ENCODE results near the gene RPS15.

The RPS15 gene

DNA sequence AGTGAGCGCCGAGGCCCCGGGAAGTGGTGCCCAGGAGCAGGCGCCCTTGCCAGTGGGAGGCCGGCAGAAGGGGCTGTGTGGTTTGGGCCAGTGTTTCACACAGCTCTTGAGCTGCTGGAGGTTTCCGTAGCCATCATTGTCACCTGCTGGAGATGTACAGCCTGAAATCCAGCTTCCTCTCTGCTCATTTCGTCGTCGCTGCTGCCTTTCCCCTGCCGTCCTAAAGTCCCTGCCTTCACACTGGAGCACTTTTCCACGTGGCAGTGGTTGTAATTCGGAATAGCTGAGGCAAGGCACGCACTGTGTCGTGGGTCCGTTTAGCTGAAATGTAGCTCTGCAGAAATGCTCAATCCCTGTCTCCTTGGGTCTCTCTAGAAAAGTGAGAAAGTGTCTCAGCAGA lies 17.6 kb upstream of the RPS15 start:
- no peak for DNase-seq

DNA sequence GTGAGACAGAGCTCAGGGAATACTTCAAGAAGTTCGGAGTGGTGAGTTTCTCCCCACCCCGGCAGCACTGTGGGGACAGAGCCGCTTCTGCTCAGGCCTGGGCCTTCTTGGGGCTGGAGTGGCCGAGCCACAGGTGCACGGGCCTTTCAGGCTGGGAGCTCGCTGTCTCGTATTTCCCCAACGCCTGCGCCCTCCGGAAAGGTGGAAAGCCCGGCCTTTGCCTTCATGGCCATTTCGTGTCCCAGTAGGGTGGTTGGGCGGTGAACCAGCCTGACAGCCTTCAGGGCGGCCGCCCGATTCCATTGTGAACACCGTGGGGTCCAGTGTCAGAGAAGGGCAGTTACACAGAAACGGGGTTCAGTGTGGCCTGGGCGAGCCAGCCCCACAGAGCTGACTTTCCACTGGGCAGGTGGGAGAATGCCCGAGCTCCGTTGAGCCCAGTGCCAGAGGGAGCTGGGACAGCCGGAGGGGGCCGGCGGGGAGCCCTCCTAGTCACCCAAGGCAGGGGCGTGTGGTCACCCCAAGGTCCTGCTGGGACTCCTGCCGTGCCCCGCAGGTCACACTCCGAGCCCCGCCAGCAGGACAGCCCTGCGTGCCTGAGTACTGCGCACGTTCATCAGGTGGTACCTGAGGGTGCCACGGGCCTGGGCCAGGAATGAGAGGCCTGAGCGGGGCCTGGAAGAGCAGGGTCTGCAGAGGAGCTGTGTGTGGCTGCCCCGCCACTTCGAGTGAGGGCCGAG lies 16.8 kb upstream of the RPS15 start:
- no peak for DNase-seq

DNA sequence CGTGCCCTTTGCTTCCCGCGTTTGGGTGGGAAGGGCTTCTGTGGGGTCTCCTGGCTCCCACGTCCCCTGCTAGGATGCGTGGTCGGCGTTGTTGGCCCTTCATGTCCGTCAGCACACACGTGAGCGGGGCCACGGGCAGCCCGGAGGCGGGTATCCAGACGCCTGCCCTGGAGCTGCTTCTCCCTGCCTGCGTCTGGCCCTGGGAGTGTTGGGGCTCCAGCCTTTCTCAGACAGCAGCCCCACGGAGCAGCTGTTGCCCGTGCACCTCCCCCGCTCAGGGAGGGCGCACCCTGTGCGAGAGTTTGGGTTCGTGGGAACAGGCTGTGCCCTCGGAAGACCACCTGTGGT lies 16.3 kb upstream of the RPS15 start:
- DNase-seq, result no peak

DNA sequence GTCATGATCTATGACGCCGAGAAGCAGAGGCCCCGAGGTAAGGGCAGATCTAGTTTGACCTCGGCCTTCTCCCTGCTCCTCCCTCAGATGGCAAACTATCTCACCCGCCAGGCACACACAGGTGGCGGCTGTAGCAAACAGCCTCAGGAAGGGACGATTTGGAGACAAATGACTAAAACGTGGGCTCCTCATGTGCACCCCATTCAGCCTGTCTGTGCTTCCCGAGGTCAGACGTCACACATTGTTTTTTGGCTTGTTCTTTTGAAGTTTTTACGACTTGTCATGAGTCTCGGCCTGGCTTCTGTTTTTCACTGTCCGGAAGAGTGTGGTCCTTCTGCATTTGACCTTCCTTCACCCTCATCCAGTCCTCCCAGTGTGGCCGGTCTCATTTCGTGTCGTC lies 15.8 kb upstream of the RPS15 start:
- no peak for DNase-seq

DNA sequence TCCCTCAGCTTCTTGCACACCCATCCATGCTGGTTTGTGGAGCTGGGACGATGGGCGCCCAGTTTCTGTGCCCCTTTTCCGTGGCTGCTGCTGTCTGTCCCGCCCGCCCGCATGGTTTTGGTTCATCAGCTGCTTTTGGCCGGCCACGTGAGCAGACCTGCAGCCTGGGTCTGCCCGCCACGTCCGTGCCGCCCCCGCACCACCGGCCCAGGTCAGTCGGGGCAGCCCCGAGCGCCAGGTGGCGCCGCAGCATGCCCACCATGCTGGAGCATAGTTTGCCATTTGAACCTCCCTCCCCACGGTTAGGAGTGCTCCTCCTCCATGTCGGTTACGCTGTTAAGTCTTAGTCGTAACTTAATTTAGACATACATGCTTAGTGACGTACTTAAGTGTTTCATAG lies 15.3 kb upstream of the RPS15 start:
- no peak for DNase-seq

DNA sequence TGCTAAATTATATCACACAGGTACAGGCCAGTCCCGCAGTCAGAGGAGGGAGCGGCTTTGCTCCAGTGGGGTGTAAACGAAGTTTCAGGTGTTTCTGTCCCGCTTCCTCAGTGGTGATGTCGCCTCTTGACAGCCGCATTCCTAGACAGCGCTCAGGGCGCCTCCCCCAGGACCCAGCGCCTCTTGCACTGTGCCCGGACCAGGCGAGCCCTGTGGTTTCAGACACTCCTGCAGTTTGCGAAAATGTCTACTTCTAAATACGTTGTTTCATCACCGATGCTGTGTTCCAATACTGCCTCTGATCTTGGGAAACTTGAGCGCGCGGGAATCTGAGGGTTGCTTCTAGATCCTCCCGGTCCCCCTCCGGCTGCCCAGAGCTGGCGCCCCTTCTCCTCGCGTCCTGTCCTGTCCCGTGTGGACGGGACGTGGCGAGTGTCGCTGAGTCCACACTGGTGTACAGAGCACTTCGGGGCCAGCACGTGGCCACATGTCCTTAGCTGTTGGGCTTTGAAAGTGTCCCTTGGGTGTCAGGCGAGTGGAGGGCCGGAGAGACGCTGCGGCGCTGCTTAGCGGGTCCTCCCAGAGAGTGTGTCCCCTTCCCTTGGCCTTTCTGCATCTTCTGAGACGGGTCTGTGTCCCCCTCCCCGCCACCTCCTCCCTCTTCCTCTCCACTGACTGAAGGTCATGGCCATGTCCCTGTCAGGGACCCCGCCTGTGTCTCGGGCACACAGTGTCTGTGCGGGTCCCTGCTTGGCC lies 14.6 kb upstream of the RPS15 start:
- no peak for DNase-seq

DNA sequence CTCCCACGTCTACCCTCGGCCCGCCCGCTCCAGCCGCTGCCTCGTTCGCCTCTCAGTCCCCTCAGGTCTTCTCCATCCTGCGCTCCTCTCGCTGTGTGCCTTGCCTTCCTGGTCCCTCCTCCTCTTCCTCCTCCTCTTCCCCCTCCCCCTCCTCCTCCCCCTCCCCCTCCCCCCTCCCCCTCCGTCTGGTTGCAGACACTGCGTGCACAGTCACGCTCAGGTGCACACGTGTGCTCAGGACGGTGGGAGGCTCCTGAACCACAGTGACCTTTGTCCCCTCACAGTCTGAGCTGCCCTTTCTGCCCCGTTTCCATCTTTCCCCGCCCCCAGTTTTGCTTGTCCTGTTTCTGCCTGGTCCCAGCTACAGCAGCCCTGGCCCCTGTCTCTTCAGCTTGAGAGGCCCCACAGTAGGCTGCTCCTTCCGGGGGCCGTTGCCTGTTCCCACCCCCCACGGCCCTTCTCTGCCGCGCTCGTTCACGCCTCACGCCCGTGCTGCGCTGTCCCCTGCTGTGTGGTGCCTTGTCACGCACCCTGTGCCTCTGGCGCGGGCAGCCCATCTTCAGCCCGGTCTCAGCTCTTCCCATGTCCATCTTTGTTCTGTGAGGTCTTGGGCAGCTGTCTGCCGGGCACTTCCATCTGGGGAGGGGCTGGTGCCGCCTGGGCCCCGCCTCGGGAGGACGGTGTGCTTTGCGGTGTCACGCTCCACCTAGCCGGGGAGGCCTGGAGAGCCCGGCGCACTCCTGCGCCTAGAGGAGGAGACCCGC lies 13.8 kb upstream of the RPS15 start:
- no peak for DNase-seq

DNA sequence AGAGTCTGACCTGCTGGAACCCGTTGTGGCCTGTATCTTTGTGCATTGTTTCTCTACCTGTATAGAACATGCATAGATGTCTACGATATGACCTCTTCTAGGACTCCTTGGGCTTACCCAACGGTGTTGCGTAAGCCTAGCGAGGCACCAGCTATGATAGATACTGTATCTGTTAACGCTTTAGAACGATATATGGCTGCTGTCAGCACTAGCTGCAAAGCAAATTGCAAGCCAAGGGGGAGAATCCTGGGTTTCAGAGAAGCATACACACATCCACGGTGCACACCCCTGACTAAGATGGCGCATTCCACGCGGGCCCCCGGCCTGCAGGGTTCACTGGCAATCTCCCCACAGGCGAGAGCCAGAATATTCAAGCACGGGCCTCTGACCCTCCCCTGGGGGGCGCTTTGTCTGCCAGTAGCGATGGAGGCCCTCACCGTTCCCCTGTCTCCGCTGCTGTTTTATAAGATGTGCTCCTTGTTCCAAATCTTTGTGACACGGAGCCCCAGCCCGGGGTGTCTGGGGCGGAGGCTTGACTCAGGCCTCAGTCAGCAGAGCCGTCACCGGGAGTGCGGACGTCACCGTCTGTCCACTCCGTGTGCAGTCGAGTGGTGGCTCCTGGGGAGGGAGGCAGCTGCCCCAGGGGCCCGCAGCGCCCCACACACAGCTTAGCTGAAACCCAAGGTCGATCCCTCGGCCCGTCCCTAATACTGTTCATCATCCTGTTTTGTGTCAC lies 12.9 kb upstream of the RPS15 start:
- DNase-seq, result no peak

DNA sequence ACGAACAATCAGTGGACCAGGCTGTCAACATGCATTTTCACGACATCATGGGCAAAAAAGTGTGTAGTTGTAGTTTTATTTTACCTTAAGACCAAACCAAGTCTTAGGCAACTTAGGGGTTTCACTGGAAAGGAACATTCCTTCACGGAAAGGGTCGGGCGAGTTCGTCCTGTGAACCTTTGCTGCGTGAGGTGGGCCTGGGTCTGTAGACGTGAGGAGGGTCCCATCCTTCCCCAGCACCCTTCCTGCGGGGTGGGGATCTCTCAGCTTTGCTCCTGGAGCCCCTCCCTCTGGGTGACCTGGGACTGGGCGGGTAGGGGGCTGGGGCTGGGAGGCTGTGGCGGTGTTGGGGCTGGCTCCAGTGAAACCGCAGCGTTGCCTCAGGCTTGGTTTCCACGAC lies 12.3 kb upstream of the RPS15 start:
- no peak for DNase-seq

DNA sequence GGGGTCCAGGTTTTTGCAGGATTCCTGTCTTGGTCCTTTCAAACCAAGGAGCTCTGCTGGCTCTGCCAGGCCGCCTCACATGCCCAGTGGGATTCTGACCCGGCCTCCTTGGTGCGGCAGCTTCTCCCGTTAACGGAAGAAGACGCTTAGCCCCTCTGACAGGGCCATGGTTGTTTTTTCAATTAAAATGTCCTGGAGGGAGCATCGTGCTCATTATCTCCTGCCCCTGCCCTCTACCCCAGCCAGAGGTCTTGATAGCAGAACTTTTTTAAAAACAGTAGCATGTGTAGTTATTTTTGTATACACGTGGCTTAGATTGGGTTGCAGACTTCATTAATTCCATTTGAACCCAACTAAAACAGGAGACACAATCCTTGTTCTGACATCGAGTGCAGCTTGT lies 11.5 kb upstream of the RPS15 start:
- DNase-seq, result no peak

DNA sequence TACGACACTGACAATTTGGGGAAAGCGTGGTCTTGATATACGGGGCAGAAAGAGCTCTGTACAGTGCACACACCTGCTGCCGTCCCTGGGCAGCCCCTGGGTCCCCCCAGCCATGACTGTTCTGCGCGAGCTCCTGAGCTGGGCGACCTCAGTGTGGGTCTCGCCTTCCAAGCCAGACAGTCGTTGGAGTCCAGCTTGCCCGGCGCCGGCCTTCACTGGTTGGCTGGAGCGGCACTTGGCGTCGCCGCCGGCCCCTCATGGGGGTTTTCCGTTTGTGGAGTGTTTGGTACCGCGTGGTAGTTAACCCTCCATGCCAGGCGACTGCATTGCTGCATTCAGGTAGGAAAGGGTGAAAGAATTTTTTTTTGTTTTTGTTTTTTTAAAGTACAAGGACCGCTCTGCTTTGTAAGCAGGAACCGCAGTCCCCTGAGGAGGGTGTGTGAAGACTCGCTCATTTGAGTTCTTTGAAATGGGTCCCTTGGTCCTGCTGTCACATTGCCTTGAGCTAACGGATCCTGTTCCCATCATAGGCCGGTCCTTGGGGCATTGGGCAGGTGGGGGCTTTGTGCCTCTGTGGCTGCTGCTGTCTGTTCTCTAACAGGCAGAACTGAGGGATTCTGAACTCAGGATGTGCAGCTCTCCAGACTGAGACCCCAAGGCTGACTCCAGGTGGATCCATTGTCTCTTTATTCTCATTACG lies 10.8 kb upstream of the RPS15 start:
- DNase-seq, result no peak

DNA sequence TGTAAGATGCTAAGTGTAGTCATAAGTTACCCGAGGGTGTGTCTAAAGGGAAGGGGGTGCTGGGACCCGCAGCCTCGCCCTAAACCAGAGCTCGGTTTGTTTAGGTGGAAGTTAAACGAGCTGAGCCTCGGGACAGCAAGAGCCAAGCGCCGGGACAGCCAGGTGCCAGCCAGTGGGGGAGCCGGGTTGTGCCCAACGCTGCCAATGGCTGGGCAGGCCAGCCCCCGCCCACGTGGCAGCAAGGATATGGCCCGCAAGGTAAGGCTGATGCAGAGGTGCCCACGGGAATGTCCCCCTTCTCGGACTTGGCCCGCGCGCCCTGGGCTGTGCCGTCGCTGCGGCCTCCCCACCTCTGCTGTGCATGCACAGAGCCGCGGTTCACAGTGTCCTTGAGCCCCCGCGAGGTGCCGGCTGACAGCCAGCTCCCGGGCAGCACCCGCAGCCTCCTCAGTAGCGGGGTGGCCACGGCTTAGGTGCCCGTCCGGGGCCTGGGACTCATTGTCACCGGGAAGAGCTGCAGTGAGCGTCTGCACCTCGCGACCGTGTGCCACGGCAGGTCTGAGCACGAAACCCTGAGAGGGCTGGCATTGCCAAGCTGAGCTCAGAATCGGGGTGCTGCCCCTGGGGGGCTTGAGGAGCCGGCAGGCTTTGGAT lies 9.3 kb upstream of the RPS15 start:
- no peak for DNase-seq

DNA sequence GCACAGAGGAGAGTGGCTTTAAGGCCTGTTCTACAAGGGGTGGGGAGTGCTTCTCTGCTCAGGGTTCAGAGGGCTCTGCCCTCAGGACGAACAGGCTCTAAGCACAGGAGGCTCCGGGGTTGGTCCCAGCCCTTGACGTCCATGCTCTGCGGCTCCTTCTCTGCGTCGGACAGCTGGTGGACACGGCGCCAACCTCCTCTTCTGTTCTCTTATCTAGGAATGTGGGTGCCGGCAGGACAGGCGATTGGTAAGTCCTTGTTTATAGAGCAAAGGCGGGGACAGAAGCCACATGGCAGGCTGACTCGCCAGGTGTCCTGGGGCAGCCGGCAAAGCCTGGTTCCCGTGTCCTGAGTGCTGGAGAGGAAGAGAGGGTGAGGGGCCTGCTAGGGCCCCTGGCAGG lies 8.4 kb upstream of the RPS15 start:
- no peak for DNase-seq

DNA sequence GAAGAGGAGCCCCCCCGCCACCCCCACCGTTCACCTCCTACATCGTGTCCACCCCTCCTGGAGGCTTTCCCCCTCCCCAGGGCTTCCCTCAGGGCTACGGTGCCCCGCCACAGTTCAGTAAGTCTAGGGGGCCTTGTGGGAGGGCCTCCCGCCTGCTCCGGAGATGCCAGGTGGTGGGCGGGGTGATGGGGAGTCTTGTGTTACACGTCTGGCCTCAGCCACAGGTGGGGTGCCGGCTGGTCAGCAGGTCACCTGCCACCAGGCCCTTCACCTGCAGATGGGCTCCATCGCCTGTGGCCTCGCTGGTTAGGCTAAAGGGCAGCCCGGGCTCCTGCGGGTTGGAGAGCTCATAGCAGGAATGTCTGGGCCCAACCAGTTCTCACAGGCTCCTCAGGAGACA lies 8.0 kb upstream of the RPS15 start:
- DNase-seq, result no peak

DNA sequence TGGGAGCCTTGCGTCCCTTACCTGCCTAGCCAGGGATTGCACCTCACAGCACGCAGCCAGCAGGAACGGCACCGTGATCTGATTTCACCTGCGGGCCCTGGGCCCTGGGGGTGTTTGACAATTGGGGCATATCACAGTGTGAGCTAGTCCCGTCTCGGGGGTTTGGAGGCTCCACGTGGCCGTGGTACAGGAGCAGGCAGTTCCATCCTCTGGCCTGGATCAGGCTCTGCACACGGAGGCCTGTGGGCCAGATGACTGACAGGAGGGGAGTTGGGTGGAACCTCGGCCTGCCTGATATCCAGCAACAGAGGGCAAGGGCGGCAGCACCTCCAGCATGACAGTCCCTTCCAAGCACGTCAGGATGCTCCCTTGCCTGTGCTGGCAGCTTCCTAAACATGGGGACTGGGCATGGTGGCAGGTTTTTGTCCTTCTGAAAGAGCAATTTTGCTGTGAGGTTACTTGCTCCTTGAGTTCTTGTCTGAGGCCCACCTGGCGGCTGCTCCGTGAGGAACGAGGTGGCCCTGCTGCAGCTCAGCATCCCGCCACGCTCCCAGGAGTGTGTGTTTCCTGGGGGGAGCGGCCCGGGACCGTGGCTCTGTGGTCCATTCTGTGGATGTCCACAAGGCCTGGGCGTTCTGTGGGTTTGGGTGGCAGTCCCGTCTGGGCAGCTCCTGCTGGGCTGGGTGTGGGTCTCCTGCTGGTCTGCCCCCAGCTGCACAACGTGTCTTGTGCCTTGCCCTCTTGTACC lies 6.3 kb upstream of the RPS15 start:
- DNase-seq, result no peak

DNA sequence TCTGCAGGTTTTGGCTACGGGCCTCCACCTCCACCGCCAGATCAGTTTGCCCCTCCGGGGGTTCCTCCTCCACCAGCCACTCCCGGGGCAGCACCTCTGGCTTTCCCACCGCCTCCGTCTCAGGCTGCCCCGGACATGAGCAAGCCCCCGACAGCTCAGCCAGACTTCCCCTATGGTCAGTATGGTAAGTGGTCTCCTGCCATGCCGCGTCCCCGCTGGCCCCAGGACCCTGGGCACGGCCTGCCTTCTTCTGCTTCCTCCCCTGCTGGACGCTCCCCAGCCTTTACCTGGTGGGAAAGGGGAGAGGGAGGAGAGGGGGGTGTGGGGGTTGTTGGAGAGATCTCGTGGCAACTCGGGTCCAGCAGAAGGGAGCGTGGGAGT lies 5.7 kb upstream of the RPS15 start:
- no peak for DNase-seq

DNA sequence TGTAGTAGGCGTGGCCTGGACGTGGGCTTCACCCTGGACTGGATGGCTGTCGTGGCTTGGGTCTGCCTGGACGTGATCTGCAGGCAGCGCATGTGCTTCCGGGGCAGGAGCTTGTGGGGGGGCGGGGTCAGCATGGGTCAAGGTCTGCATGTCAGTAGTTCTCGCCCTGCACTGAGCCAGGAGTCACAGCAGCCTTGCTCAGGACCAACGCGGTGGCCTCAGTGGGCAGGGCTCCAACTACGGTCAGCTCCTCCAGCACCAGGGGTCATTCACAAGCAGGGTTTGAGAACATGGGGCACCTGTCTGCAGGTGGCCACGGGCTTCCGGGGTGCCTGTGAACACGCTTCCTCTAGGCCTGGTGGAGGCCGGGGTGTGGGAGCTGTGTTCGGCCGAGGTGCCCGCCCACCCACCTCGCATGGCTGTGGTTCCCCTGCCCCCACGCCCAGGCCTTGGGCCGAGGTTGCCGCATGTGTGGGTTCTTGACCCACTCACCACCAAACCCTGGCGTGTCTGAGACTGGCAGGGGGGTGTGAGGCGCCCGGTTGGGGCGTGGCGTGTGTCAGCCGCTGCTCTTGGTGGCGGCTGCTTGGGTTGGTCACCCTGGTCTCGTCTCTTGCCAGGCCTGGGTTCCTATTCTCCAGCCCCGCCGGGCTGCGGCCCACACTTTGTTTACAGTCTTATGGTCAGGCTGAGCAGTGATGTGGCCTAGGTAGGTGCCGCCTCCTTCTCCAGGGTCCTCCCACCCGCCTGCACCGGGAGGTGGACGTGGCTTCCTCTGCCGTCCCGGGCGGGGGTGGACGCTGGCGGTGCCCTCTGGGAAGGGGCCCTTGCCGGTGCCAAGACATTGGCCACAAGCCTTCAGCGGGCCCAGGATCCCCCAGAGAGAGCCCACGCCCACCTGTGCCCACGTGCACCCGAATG lies 4.8 kb upstream of the RPS15 start:
- no peak for DNase-seq

DNA sequence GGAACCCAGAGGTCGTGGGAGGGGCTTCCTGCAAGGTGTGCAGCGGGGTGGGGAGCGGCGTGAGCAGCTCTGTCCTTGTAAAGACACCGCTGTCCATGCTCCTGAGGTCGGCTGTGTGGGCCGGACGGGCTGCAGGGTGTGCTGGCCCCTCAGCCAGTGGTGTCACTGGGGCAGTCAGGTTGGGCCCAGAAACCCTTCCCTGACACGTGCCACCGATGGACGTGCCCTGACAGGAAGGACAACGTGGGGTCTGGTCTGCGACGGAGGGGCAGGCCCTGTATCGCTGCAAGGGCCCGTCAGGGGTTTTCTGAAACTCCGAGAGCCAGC lies 4.2 kb upstream of the RPS15 start:
- DNase-seq, result no peak

DNA sequence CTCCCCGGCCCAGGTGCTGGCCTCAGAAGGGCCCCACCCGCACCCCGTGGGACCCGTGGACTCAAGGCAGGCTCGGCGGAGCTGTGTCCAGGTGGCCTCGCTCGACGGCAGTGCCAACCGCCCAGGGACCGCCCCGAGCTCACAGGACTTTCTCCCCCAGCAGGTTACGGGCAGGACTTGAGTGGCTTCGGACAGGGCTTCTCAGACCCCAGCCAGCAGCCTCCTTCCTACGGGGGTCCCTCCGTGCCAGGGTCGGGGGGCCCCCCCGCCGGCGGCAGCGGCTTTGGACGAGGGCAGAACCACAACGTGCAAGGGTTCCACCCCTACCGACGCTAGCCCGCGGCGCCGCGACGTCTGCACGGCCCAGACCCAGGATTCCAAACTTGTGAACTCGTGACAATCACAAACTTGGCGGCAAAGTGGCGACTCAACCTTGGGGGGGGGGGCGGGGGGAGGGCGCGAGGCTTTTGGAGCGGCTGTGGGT lies 3.6 kb upstream of the RPS15 start:
- no peak for DNase-seq

DNA sequence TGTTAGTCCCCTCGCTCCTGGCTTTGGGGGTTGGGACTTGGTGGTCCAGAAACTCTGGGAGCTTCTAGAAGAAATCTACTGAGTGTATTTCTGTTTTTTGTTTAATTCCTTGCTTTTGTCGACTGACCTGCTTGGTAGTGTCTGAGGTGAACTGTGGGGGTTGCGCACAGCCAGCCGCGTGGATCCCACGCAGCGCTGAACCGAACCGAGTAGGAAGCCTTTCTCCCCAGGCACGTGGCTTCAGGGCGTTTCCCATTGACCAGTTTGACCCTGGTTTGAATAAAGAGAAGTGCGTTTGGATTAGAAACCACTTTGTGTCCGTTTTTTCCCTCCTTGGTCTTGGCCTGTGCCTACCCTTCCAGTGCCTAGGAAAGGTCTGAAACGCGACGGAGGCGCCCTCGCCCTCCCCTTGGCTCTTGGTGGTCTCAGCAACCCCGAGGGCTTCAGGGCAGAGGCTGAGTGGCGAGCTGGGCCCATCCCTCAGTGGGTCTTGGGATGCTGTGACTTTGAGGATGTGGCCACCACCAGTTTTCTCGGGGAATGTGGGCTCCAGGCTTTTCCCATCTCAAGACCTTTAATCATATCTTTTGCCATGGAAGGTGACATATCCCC lies 2.7 kb upstream of the RPS15 start:
- DNase-seq, result no peak
